COLO829 (cell line): ENCODE measurements around the gene NPAS3.
A peak's percentile ranks its signal among the peaks of the same experiment; 100 is the strongest.

Experiments used
- DNase-seq: peaks from one replicate; pipeline ENCODE4 v3.0.0; 2012; ENCODE audit warnings: low spot score

NPAS3 gene

DNA sequence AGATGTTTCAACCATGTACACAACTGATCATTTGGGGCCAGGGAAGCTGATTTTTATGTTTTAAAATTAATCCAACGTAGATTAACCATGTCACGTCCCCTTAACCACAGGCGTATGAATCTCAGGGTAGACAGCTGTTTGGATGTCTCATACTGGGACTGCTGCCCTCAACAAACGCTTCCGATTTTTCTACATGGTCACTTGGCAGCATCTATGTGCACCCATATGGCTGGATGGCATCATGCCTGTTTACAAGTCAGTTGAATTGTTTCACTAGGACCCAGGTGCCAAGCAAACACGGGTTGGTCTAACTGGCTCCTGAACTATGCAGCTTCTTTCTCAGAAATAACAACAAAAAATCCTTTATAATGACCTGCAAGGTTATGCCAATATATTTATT, 393.8 kb downstream of the NPAS3 start:
- no peak for DNase-seq

DNA sequence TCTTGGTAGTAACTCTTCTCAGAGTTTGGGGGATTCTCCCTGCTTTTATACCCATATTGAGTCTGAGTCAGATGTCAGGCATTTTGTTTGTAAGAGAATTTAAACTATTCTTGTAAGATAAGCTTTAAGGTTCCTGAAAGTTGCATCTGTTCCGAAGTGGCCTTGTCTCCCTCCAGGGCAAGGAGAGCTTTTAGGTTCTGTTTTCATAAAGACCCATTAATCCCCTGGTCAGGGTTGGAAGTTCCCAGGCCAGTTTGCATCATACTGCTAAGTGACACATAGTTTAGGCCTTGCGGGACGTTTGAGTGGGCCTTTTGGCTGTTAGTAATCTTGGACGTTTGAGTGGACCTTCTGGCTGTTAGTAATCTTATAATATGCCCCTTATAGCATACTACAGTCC, 396.7 kb downstream of the NPAS3 start:
- DNase-seq, result no peak

DNA sequence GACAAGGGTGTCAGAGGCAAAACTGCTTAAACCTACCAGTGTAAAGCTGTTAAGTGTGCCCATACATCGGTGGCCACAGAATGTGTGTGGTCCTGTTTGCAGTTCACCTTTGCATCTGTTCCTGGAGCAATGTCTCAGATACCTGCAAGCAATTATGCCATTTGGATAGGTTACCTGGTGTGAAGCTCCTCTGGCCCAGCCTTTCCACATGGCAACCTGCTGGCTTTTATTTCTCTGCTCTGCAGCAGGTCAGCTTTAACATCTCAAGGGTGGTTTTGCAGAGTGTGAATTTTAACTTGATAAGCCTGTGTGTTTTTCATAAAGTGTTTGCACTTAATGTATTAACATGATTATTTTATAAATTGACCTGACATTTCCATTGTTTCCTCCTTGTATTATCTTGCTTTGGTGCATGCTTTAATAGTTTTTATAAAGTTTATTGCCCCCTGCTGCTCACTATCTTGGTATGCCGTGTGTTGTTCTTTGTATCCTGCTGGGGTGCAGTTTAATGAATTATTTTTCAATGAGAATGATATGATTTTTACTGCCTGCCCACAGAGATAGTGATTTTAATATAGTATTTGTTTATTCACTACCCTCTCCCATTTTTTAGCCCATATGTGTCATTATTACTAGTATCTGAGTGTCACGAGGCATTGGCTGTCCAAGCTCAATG, 403.8 kb downstream of the NPAS3 start:
- no peak for DNase-seq

DNA sequence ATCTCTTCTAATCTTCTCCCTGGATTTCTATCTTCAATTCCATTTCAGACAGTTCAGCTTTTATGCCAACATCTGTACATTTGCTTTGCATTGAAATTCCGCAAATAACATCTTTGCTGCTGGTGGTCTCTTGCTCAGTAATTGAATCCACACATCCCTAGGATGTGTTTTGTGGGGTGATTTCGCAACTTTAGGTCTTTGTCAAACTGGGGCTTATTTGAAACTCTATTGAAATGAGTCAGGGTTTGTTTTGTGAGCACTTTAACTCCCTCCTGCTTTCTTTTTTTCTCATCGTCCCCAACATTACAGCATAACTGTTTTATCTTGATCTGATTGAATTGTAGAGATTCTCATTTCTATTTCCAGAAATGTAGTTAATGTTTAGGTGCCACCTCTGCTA, 404.3 kb downstream of the NPAS3 start:
- no peak for DNase-seq

DNA sequence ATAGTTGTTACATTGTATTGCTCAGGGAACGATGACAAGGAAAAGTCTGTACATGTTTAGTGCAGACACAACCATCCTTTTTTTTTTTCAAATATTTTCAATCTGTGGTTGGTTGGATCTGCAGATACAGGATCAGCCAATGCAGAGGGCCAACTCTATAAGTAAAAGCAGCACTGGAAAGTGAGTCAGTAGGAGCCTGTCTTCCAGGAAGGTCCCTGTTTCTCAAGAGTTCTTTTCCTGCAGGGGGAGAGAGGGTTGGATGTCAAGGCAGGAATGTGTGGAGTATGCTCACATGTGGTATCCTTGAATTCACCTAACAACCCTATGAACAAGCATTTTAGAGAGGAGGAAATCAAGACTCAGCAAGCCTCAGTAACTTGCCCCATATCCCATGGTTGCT, 409.1 kb downstream of the NPAS3 start:
- DNase-seq, result no peak

DNA sequence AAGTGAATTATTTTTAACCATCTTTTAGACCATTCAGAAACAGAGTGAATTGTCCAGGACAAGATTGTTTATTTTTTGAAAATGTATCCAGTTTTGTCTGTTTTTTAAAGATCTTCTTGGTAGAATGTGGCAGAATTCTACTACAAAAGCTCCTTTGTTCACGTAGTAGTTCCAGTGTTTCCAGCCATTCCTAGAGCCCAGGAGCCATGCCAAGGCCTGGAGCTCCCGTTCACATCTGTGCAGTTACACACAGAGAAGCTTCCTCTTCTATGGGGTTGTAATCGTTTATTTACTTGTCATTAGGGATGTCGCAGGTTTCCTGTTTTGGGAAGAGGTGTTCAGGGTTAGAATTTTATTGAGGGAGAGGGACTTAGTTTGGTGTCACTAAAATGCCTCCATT, 409.8 kb downstream of the NPAS3 start:
- DNase-seq, result peak; percentile 88

DNA sequence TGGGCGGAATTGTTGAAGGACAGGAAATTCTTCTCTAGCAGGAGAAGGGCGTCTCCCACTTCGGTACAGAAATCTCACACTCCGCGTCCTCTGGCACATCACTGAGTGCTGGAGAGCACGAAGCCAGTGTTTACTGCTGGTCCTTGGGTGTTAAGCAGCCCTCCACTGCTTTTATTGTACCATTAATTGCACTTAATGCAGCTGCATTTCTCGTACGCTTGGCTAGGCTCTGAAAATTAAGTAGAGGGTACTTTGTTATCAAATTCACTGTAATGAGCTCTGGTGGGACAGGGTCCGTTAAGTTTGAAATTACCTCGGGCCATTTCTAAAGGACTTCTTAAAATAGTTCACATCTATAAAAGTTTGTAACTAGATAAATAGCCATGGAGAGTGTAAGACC, 411.2 kb downstream of the NPAS3 start:
- no peak for DNase-seq

DNA sequence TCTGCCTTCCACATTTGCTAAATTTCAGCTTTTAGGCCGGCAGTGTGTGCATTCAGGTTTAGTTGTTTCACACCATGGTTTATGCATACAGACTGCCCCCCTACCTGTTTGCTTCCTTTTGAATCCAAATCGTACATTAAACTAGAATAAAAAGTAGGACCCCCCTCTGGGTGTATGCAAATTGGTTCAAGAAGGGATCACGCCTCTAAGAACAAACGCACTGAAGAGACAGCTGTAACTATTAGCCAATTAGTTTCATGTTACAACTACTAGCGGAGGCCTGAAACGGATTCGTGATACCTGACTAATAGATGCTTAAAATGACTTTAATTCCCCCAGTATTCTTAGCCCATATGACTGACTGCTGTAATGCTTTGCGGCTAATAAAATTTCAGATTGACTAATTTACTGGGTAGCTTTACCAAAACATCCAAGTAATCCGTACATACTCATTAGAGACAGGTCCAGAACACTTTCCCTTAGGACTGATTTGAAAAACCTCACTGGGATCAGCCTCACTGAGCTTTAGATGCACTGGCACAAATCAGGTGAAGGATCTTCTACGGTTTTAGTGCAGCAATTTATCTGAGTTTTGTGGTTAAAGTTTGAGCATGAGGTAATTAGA, 411.8 kb downstream of the NPAS3 start:
- no peak for DNase-seq

DNA sequence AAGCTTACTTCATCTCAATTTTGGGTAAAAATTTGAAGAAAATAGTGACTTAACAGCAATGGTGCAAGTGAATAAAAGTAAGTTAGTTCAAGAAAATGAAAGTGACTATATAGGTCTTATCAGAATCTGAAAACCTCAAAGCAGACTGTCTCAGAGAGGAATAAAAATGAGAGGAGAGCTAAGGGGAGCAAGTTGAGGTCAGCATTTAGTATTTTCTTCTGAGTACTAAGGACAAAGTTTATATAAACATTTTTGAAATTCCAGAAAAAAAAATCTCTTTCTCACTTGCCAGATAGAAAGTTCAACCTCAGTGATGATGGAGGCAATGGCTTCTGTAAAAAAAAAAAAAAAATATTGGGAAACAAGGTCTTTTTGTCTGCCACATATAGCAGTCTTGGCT, 414.1 kb downstream of the NPAS3 start:
- no peak for DNase-seq

DNA sequence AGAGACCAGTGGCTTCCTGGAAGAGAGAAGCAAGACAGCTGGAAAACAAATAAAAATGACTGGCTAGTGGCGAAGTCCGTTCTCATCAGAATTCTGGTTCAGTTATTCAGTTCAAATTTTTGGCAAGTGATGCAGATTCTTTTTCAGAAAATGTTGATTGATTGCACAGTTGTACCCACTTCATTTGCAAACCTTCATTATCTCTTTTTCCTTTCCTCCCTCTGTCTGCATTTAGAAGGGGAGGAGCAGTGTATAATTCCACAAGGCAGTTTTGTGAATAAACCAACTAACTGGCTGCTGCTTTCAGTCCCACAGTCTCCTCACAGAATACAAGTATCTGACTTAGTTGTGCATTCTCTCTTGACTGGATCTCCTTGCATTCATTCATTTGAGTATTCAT, 417.5 kb downstream of the NPAS3 start:
- no peak for DNase-seq

DNA sequence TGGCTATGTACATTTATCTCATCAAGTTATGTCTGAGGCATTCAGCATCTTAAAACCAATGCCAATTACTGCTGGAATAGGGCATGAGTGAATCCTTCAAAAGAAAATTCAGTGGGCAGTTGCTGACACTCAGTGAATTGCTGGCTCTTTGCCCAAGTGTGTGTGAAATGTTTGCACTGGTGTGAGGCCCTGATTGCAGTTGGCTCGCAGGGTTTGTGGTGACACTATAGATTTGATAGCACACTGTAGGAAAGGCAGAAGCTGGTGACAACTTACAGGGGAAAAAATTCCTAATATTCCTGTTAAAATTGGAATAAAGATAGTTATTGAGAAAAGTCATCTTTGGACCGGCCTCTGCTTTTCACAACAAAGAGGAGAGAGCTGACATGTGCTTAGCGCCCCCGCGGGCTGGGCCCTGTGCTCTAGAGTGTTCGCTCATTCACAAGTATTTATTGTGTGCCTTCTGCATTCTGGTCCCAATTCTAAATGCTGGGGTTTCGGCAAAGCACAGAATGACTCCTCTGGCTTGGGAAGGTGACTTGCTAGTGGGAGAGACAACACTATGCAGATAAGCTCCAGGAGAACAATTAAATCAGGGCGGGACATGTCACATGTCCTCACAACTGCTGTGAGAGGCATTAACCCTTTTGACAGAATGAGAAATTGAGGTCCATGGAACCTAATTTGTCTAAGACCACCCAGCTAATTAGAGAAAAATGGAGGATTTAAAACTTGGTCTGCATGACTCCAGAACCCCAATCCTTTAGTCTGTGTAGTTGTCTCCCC, 418.7 kb downstream of the NPAS3 start:
- no peak for DNase-seq

DNA sequence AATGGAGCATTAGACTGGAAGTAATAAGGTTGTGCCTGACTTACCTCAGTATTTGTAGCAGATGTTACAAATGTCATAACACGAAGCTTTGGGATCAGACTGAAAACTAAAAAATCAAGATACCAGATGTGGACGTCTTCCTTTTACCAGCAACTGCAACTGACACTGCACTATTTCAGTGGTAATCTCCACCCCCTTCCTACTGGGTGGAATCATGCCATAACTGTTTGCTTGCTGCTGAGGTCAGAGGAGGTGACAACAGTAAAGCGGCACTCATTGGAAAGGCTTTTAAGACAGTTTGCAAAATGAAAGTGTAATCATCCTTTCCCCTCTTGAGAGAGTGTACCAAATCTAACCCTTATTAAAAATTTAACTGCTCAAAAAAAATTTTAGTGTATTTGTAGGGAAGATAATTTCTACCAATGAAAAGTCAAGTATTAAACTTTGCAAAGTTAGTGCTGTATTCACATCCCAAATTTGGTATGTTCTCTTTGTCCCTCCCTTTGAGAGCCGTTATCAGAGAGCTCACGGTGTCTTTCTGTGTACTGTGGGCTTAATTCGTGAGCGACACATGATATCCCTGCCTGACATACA, 420.7 kb downstream of the NPAS3 start:
- no peak for DNase-seq

DNA sequence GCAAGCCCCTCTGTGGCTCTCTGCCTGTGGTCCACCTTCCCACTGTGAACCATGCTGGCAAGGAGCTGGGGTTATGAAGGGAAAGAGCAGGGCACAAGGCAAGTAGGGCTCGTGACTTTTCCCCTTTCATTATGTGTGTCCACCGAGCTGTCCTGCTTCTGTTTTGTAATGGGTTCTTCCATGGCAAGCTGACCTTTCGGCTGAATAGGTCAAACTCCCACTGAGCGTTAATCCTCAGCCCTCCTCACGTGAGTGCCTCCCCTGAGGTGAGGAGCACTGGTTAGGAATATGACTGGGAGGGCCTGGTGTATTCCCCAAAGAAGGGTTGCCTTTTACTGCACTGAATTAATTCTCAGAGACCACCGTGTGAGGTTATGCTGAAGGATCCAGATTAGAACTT, 424.3 kb downstream of the NPAS3 start:
- DNase-seq, result no peak

DNA sequence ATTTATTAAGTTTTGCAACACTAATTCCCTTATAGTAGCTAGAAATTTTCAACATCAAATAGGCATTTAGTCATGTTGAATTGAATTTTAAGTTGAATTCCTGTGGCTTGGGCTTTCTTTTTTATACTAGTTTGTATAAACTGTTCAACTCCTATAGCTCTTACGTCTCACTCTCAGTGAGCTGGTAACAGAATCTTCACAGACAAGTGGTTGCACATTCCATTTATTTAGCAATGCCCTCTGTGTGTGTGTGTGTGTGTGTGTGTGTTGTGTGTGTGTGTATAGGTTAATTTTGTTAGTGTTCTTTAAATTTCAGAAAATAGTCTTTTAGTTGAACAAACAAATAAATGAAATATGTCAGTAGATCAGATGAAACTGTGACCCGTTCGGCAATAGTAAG, 425.0 kb downstream of the NPAS3 start:
- DNase-seq, result no peak

DNA sequence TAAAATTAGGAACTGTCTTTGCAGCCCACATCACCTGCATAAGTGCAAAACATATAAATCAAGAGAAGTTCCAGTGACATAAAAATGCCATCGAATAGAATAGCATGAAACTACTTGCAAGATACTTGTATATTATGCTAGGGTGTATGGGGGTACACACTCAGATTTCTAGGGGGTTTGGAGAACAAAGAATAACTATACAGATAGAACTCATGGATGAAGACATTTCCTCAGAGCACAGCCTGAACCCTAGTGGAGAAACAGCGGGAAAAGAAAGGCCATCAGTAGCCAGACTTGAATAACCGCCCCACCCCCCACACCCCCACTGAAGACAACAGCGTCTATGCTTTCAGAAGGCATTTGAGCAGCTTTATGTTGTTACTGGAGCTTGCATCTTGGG, 425.8 kb downstream of the NPAS3 start:
- DNase-seq, result no peak

DNA sequence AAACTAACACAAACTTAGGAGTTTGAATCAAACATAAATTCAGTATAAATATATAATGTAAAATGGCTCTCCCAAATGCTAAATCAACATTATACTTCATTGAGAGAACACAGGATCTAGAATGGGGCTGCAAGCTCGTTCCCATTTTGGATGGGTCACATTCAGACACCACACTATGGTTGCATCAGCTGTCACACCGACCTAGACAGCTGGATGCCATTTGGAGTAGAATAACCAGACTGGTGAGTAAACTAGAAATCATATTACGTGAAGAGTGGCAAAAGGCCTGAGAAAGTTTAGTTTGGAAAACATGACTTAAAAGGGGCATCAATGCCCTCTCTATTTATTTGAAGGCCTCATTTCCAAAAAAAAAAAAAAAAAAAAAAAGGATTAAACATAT, 430.4 kb downstream of the NPAS3 start:
- DNase-seq, result no peak

DNA sequence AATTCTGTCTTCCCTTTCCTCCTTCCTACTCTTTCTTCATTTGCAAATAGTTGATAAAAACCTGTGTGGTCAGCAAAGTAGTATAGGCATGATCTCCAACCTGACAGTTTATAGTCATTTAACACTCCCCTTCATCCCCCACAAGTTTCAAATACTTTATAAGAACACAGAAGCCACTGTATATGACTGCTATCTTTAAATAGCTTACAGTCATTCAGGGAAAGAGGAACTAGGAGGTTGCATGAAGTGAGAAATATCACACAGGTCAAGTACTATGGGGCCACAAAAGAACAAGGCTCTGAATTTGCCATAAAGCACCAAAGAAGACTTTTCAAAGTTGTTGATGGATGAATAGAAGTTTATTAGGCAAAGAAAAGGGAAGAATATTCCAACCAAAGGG, 431.3 kb downstream of the NPAS3 start:
- no peak for DNase-seq

DNA sequence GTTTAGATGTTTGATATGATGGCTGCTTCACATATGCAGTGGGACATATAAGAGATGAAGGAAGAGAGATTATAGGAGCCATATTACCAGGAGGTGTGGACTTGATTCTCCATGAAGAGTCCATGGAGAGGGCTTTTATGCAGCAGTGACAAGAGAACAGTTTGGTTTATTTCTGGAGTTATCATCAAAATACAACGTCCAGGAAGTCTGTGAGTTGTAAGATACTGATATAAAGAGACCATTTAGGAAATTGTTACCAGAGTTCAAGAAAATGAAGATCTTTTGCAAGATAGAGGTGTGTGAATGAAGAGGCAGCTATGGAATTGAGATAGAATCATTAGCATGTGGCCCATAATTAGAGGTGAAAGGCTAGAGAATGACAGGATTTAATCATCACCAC, 431.7 kb downstream of the NPAS3 start:
- no peak for DNase-seq

DNA sequence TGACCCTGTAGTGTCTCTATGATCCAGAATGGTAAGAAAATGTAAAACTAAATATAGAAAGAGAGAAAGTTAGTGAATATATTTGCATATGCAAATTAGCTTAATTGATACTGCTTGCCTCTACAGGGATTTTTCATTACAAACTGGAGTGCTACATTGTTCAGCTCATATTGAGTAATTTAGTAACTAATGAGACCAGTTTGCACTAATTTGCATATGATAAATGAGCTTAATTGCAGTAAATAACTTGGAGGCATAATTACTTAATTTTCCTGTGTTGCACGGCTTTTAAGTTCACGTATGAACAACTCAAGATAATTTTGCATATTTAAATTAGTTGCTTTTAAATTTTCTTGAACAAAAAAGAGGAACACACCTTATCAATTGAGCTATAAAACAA, 436.5 kb downstream of the NPAS3 start:
- DNase-seq, result no peak

DNA sequence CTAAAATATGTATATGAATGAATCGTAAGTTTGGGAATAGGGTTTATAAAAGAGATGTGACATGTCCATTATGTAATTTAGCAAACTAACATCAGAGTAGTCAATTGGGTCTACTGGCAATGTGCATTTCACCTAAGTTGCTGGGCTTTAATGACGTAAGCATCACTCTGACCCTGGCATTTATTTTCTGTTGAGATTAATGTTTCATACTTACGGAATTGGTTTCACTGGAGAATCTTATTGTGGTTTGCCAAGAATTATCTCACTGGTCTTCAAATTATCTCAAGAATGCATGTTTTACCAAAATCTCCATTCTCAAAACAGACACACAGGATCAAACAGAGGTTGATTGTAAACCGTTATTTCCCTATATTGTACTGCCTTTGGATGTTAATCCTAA, 437.1 kb downstream of the NPAS3 start:
- DNase-seq, result no peak

DNA sequence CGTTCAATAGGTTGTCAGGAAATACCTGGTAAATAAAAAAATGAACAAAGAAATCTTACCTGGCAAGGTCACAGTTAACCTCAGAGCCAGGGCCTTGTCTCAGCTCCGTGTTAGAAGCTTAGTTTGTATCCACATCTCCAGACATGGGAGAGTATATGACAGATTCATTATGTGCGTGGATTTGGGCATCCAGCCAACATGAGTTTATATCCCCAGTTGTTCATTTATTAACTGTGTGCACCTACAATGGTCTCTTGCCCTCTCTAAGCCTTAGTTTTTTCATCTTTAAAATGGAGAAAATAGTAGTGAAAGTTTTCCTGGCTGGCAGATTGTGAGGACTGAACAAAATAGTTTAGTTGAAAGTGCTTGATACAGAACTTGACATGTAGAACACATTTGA, 437.8 kb downstream of the NPAS3 start:
- no peak for DNase-seq

DNA sequence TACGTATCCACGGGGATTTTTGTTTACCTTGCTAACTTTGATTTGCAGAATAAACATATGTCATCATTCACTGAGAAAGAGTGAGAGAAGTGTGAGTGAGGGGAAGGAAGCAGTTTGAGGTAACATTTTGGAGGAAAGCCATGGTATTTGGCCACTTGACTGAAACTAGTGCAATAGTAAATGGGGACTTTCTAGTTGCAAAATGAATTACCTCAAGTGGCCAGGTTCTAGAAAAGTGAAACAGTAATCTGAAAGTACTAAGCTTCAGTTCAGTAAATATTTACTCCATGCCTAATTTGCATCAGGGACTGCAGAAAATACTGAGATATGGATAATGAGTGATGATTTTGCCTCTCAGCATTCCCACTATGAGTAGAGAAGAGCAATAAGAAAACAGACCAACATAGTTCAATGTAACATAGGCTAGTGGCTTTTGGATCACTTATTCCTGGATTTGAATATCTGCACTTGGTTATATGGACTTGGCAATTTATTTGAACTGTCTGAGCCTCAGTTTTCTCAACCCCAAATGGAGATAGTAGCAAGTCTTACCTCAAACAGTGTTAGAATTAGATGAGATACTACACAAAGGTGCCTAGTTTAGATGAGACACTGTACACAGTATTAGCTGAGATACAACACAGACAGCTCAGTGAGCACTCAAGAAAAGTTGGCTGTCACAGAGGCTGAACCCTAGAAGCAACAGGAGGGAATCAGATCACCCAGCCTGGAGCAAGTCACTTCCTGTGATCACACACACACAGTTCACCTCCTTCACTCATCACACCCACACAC, 439.1 kb downstream of the NPAS3 start:
- DNase-seq, result no peak
